ENCODE results near the gene PRSS1.
"Not testable (repeated sequence)": the region's sequence is repeated elsewhere in the genome, so short reads cannot be mapped to it uniquely, and the experiment has no call there.

PRSS1 gene

DNA sequence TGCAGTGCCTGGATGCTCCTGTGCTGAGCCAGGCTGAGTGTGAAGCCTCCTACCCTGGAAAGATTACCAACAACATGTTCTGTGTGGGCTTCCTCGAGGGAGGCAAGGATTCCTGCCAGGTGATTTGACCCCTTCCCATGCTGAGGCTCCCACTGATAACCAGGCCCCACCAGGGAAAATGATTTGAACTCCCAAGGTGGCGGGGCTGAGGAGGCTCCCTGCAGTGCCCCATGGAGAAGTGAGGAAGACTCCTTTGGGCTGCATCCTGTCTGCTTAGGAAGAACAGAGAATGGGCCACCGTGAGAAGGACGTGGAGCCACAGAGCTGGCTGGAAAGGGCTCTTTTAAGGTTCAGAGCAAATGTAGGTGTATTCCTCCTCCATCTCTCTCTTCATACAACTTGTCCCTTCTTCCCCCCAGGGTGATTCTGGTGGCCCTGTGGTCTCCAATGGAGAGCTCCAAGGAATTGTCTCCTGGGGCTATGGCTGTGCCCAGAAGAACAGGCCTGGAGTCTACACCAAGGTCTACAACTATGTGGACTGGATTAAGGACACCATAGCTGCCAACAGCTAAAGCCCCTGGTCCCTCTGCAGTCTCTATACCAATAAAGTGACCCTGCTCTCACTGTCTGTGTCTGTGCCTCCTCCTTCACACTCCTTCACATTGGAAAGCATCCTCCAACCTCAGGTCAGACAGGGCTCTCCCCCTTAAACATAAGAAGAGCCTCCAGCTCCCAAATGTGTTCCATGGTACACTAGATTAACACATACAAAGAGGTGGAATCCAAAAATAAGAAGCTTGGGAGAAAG, 24.9 kb downstream of the PRSS1 start:
- no peak for DNase-seq

DNA sequence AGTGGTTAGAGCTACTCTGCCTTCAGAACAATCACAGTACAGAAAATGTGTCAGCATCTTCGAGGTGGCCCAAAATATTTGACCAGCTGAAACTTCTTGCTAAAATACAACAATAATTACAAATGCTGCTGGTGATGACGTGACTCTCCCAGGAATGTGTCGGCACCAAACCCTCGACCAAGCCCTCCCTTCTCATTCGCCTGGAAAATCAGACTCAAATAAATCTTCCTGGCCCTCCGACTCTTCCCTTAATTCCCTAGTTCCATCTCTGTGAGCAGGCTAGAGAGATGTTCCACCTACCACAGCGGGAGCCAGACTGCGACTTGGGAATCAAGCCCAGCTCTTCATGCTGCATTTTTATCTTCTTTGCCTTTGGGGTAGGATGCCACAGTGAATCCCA, 25.6 kb downstream of the PRSS1 start:
- peak in 1 of 14 donors; percentile 54 for DNase-seq

GRCh38 chr7:142775351-142776115, 26.3 kb downstream of the PRSS1 start:
- DNase-seq, result peak in 1 of 14 donors; percentile 41

DNA sequence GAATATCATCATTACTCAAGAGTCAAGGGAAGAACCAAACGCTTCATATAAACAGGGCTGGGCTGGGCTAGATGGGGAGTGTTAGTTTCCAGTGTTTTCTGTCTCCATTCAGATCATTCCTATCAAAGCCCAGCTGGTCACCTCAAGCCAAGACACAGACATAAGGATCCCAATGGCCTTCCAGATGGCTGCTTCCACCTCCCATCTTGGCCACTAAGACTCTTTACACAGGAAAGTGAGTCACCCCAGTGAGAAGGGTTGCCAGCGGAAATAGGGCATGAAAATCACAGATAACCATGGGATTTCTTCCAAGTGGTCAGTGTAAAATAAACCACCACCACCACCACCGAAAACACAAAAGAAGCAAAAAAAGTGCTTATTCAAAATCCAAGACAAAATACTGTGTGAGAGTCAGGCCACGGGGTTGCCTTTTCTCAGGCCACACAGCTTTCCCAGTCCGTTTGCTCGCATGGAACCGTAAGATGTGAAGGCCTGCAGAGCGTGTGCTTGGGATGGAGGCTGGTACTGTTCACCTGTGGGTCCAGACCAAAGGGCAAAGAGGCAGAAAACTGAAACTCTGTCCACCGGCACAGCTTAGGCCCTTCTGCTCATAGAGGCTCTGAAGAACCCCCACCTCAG, 27.1 kb downstream of the PRSS1 start:
- peak in 2 of 14 donors; percentile 20 to 92 for DNase-seq

DNA sequence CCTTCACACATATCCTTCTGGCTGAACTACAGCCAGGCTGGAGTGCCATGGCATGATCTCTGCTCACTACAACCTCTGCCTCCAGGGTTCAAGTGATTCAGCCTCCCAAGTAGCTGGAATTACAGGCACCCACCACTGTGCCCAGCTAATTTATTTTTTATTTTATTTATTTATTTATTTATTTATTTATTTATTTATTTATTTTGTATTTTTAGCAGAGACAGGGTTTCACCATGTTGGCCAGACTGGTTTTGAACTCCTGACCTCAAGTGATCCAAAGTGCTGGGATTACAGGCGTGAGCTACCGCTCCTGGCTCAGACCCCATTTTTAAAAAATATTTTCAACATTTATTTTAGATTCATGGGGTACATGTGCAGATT, 27.6 kb downstream of the PRSS1 start:
- DNase-seq, result not testable (repeated sequence)

DNA sequence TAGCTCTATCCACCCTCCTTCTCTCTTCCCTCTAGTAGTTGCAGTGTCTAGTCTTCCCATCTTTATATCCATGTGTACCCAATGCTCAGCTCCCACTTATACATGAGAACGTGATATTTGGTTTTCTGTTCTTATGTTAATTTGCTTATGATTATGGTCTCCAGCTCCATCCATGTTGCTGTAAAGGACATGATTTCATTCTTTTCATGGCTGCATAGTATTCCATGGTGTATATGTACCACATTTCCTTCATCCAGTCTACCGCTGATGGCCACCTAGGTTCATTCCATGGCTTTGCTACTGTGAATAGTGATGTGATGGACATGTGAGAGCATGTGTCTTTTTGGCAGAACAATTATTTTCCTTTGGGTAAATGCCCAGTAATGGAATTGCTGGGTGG, 28.0 kb downstream of the PRSS1 start:
- no peak for DNase-seq

GRCh38 chr7:142782922-142783900, 33.9 kb downstream of the PRSS1 start:
- DNase-seq, result peak in 13 of 14 donors; percentile 16 to 85 (median 53)

DNA sequence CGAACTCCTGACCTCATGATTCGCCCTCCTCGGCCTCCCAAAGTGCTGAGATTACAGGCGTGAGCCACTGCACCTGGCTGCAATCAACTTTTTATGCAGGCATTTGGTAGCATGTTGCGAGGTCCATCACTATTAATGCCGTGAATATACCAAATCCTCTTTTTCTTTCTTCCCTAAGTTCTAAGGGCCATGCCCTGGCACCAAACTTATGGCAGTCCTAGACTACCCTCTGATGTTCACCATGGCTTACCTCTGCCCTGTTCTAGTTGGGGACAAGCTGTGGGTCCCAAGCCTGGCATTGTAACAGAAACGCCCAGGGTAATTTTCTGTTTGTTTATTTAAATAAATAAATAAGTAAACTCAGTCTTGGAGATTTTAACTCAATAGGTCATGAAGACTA, 34.8 kb downstream of the PRSS1 start:
- no peak for DNase-seq

GRCh38 chr7:142784716-142785115, 35.4 kb downstream of the PRSS1 start:
- DNase-seq, result no peak

GRCh38 chr7:142785841-142786250, 36.6 kb downstream of the PRSS1 start:
- DNase-seq, result no peak

GRCh38 chr7:142787034-142787768, 37.9 kb downstream of the PRSS1 start:
- DNase-seq, result no peak

- DNase-seq, result no peak
Observed at GRCh38 chr7:142787783-142788182, 38.5 kb downstream of the PRSS1 start.

DNA sequence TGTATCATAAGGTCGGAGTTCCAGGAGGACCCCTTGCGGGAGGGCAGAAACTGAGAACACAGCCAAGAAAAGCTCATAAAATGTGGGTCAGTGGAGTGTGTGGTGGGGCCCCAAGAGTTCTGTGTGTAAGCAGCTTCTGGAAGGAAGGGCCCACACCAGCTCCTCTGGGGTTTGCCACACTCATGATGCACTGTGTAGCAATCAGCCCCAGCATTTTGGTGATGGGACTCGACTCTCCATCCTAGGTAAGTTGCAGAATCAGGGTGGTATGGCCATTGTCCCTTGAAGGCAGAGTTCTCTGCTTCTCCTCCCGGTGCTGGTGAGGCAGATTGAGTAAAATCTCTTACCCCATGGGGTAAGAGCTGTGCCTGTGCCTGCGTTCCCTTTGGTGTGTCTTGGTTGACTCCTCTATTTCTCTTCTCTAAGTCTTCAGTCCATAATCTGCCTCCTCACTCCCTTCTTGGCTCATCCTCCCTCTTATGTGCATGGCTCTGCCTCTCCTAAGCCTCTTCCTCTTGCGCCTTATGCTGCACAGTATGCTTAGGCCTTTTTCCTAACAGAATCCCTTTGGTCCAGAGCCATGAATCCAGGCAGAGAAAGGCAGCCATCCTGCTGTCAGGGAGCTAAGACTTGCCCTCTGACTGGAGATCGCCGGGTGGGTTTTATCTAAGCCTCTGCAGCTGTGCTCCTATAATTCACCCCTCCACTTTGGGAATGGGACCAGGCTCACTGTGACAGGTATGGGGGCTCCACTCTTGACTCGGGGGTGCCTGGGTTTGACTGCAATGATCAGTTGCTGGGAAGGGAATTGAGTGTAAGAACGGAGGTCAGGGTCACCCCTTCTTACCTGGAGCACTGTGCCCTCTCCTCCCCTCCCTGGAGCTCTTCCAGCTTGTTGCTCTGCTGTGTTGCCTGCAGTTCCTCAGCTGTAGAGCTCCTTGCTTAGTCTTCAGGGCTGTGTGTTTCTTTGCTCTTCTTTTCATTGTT, 39.3 kb downstream of the PRSS1 start:
- peak in 1 of 14 donors; percentile 31 for DNase-seq

GRCh38 chr7:142789441-142789840, 40.2 kb downstream of the PRSS1 start:
- no peak for DNase-seq

DNA sequence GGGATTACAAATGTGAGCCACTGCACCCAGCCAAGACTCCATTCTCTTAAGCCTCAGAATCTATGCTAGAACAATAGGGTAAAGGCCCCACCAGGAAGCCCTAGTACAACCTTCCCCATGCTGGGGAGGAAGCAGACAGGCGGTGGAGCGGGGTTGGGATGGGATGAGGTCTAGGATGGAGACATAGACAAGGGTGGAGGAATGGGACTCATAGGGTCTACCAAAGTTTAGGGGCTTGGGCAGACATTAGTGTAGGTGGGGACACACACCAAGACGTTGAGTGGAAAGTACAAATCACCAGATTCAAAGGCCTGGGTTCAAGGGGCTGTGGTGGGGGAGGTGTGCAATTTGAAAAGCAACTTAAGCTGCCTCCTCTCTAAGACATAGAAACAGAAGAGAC, 40.8 kb downstream of the PRSS1 start:
- DNase-seq, result no peak

- DNase-seq, result no peak
Observed at GRCh38 chr7:142790555-142790954, 41.3 kb downstream of the PRSS1 start.

- DNase-seq, result no peak
Observed at GRCh38 chr7:142791502-142791901, 42.2 kb downstream of the PRSS1 start.

DNA sequence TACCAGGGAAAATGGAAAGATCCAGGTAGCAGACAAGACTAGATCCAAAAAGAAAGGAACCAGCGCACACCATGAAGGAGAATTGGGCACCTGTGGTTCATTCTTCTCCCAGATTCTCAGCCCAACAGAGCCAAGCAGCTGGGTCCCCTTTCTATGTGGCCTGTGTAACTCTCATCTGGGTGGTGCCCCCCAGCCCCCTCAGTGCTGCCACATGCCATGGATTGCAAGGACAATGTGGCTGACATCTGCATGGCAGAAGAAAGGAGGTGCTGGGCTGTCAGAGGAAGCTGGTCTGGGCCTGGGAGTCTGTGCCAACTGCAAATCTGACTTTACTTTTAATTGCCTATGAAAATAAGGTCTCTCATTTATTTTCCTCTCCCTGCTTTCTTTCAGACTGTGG, 42.9 kb downstream of the PRSS1 start:
- no peak for DNase-seq

DNA sequence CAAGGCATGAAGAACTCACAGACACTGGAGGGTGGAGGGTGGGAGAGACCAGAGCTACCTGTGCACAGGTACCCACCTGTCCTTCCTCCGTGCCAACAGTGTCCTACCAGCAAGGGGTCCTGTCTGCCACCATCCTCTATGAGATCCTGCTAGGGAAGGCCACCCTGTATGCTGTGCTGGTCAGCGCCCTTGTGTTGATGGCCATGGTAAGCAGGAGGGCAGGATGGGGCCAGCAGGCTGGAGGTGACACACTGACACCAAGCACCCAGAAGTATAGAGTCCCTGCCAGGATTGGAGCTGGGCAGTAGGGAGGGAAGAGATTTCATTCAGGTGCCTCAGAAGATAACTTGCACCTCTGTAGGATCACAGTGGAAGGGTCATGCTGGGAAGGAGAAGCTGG, 43.3 kb downstream of the PRSS1 start:
- DNase-seq, result no peak

- no peak for DNase-seq
Observed at GRCh38 chr7:142793156-142793555, 43.9 kb downstream of the PRSS1 start.
